ENCODE results near the gene CISD1. TPM values are rescaled to one million over a fixed set of nuclear protein-coding genes. Genes with fewer than 3 reads are reported as not detected.
"Not testable (repeated sequence)": the region's sequence is repeated elsewhere in the genome, so short reads cannot be mapped to it uniquely, and the experiment has no call there.

The CISD1 gene
- total and polyA plus RNA-seq, 2 donors (not counting 1 experiment from before 2014, with no cell fraction given): 14.0 to 39.9 TPM

- Histone ChIP-seq H3K9ac (ENCODE audit: insufficient read depth, low read length) (no peak overlapping the region), H2AFZ (ENCODE audit: low read length) (no peak overlapping the region), H3K4me3 (replicated peaks in 1 of 4; ENCODE audit: control extremely low read depth in 1 of 4, insufficient read depth in 1 of 4, low read depth in 3 of 4, low read length in 4 of 4) (no peak overlapping the region), H3K79me2 (ENCODE audit: control insufficient read depth, insufficient read depth, low read length) (no peaks in the 10 kb centered on the region), H3K36me3 (ENCODE audit: control insufficient read depth, insufficient read depth, low read length) (no peaks in the 10 kb centered on the region), H3K27me3 (ENCODE audit: control insufficient read depth, insufficient read depth, low read length) (no peaks in the 10 kb centered on the region), H3K4me1 (ENCODE audit: control insufficient read depth, extremely low read depth, insufficient read depth, low read length) (no peaks in the 10 kb centered on the region), H3K4me2 (ENCODE audit: extremely low read depth, insufficient read depth, low read length) (no peak overlapping the region), H4K20me1 (ENCODE audit: control insufficient read depth, extremely low read depth, insufficient read depth, low read length) (no peaks in the 10 kb centered on the region), H3K27ac (ENCODE audit: insufficient read depth, low read length) (no peak overlapping the region), H3K9me3 (ENCODE audit: control insufficient read depth, insufficient read depth, low read depth, low read length) (no peaks in the 10 kb centered on the region)
- TF ChIP-seq EZH2 (IDR thresholded peaks at IDR 0.05; ENCODE audit: low read length, missing control alignments) (no peak), CTCF (conservative IDR thresholded peaks at IDR 0.05 in 1 of 2, IDR thresholded peaks at IDR 0.05 in 1 of 2; ENCODE audit: low read depth in 1 of 2, low read length in 2 of 2) (no peak)
- DNase-seq (ENCODE audit: low read depth in 2 of 2): no peak
These were observed 43.3 kb upstream of the CISD1 start for GRCh38 chr10:58225654-58226053.

- DNase-seq (ENCODE audit: low read depth in 2 of 2); H3K27me3 ChIP-seq (ENCODE audit: control insufficient read depth, insufficient read depth, low read length); H3K4me3 ChIP-seq (replicated peaks in 1 of 4; ENCODE audit: control extremely low read depth in 1 of 4, insufficient read depth in 1 of 4, low read depth in 3 of 4, low read length in 4 of 4); H3K79me2 ChIP-seq (ENCODE audit: control insufficient read depth, insufficient read depth, low read length); H3K9me3 ChIP-seq (ENCODE audit: control insufficient read depth, insufficient read depth, low read depth, low read length); H3K4me1 ChIP-seq (ENCODE audit: control insufficient read depth, extremely low read depth, insufficient read depth, low read length); H3K36me3 ChIP-seq (ENCODE audit: control insufficient read depth, insufficient read depth, low read length); H3K27ac ChIP-seq (ENCODE audit: insufficient read depth, low read length); H3K9ac ChIP-seq (ENCODE audit: insufficient read depth, low read length); H2AFZ ChIP-seq (ENCODE audit: low read length); H4K20me1 ChIP-seq (ENCODE audit: control insufficient read depth, extremely low read depth, insufficient read depth, low read length); H3K4me2 ChIP-seq (ENCODE audit: extremely low read depth, insufficient read depth, low read length): not testable (repeated sequence)
These were observed 39.1 kb upstream of the CISD1 start for GRCh38 chr10:58229856-58230255.

- Histone ChIP-seq H3K27me3 (ENCODE audit: control insufficient read depth, insufficient read depth, low read length) (no peaks in the 10 kb centered on the region), H3K27ac (ENCODE audit: insufficient read depth, low read length) (no peak overlapping the region), H4K20me1 (ENCODE audit: control insufficient read depth, extremely low read depth, insufficient read depth, low read length) (no peaks in the 10 kb centered on the region), H3K79me2 (ENCODE audit: control insufficient read depth, insufficient read depth, low read length) (peaks cover 2% of the 10 kb centered on the region), H3K4me3 (replicated peaks in 1 of 4; ENCODE audit: control extremely low read depth in 1 of 4, insufficient read depth in 1 of 4, low read depth in 3 of 4, low read length in 4 of 4) (no peak overlapping the region), H3K4me2 (ENCODE audit: extremely low read depth, insufficient read depth, low read length) (peak overlapping the region; percentile 20), H3K36me3 (ENCODE audit: control insufficient read depth, insufficient read depth, low read length) (no peaks in the 10 kb centered on the region), H2AFZ (ENCODE audit: low read length) (no peak overlapping the region), H3K9ac (ENCODE audit: insufficient read depth, low read length) (no peak overlapping the region), H3K9me3 (ENCODE audit: control insufficient read depth, insufficient read depth, low read depth, low read length) (no peaks in the 10 kb centered on the region), H3K4me1 (ENCODE audit: control insufficient read depth, extremely low read depth, insufficient read depth, low read length) (peaks cover 3% of the 10 kb centered on the region)
- DNase-seq (ENCODE audit: low read depth in 2 of 2): peak; percentile 81 to 96
- TF ChIP-seq EZH2 (IDR thresholded peaks at IDR 0.05; ENCODE audit: low read length, missing control alignments) (no peak), CTCF (conservative IDR thresholded peaks at IDR 0.05 in 1 of 2, IDR thresholded peaks at IDR 0.05 in 1 of 2; ENCODE audit: low read depth in 1 of 2, low read length in 2 of 2) (no peak)
These were observed 31.7 kb upstream of the CISD1 start for GRCh38 chr10:58237014-58237834.
